PC-3 (cell line): ENCODE results near the gene PRKN. TPM values are rescaled to one million over a fixed set of nuclear protein-coding genes. Genes with fewer than 3 reads are reported as not detected.

Experiments used
- ATAC-seq: fragments of 200-7000 bp; cut with Tn5 transposase; 2 replicates; pipeline ENCODE4 v1.9.1; 2020; ENCODE audit warnings: mild to moderate bottlenecking, moderate library complexity
- BruUV-seq: library from RNA; stranded (reverse); fragments of 400-500 nt; replicated peaks from 2 replicates; lab custom pipeline; 2021; lab: Mats Ljungman, UMichigan
- CTCF ChIA-PET: fragments of 300-600 bp; sonication (Branson Sonifier 250); formaldehyde crosslinking; loops from one replicate; lab custom pipeline; 2022; ENCODE audit warnings: antibody characterized with exemption; lab: Charles Lee
- POLR2A ChIA-PET: fragments of 300-600 bp; sonication (Branson Sonifier 250); formaldehyde crosslinking; loops from one replicate; lab custom pipeline; 2022; ENCODE audit warnings: antibody characterized with exemption; ENCODE audit not compliant: unreplicated experiment; lab: Charles Lee
- DNase-seq: peaks from one replicate; pipeline ENCODE4 v3.0.0-alpha.2; 2015
- H2AFZ ChIP-seq: fragments of 300-600 bp; sonication (generic); 2 replicates; pipeline ENCODE4 v1.6.0; 2016; ENCODE audit warnings: antibody characterized with exemption, low read length
- H3F3A ChIP-seq: fragments of 300-600 bp; sonication (generic); one replicate; pipeline ENCODE4 v1.6.0; 2017; ENCODE audit warnings: antibody characterized with exemption, low read length, control low read depth, mild to moderate bottlenecking; ENCODE audit not compliant: unreplicated experiment
- H3K27ac ChIP-seq: fragments of 300-600 bp; sonication (generic); 2 replicates; pipeline ENCODE4 v1.5.1; 2016; ENCODE audit warnings: mild to moderate bottlenecking, low read length
- H3K27me3 ChIP-seq: fragments of 300-600 bp; sonication (generic); 2 replicates; pipeline ENCODE4 v1.6.1; 2016; ENCODE audit warnings: low read length, mixed read lengths
- H3K36me3 ChIP-seq: fragments of 300-600 bp; sonication (generic); 2 replicates; pipeline ENCODE4 v1.6.1; 2016; ENCODE audit warnings: low read depth, mixed run types, low read length, mixed read lengths
- H3K4me1 ChIP-seq: fragments of 300-600 bp; sonication (generic); 2 replicates; pipeline ENCODE4 v1.5.1; 2016; ENCODE audit warnings: low read length; ENCODE audit not compliant: insufficient read depth
- H3K4me2 ChIP-seq: fragments of 300-600 bp; sonication (generic); 2 replicates; pipeline ENCODE4 v1.6.0; 2016; ENCODE audit warnings: low read length
- H3K4me3 ChIP-seq: fragments of 300-600 bp; sonication (generic); 2 replicates; pipeline ENCODE4 v1.5.1; 2016; ENCODE audit warnings: mild to moderate bottlenecking, low read length, mixed read lengths
- H3K79me2 ChIP-seq: fragments of 300-600 bp; sonication (generic); 2 replicates; pipeline ENCODE4 v1.6.1; 2017; ENCODE audit warnings: low read length, mixed read lengths
- H3K9ac ChIP-seq: fragments of 300-600 bp; sonication (generic); 2 replicates; pipeline ENCODE4 v1.6.0; 2016; ENCODE audit warnings: mild to moderate bottlenecking, low read length
- H3K9me2 ChIP-seq: fragments of 300-600 bp; sonication (generic); replicated peaks from 2 replicates; pipeline ENCODE4 v1.6.1; 2016; ENCODE audit warnings: mixed run types, low read length, mixed read lengths
- H3K9me3 ChIP-seq: fragments of 300-600 bp; sonication (generic); 2 replicates; pipeline ENCODE4 v1.6.1; 2016; ENCODE audit warnings: low read length, mixed read lengths
- H4K20me1 ChIP-seq: fragments of 300-600 bp; sonication (generic); 2 replicates; pipeline ENCODE4 v1.6.1; 2016; ENCODE audit warnings: low read length, mixed read lengths
- EZH2 ChIP-seq: fragments of 300-600 bp; sonication (generic); IDR thresholded peaks from one replicate; pipeline ENCODE4 v1.6.1; 2017; ENCODE audit warnings: antibody characterized with exemption, mild to moderate bottlenecking, low read length; ENCODE audit not compliant: unreplicated experiment
- EZH2phosphoT487 ChIP-seq: fragments of 300-600 bp; sonication (generic); IDR thresholded peaks from 2 replicates; pipeline ENCODE4 v1.6.1; 2018; ENCODE audit warnings: mild to moderate bottlenecking, antibody characterized with exemption, low read length, borderline replicate concordance
- intact Hi-C: fragments of 100-400 bp; cut with micrococcal nuclease; formaldehyde crosslinking; loops from 2 replicates; pipeline ENCODE4 v1.9.0; 2023
- total RNA-seq: library from RNA; depleted of rRNA; stranded (reverse); fragments of >200 nt; gene quantifications from 2 replicates; pipeline ENCODE4 v1.2.3, GENCODE V29; 2014
- TF ChIP-seq, protein P1 (sequence below): fragments of 300-600 bp; sonication (generic); conservative IDR thresholded peaks from 2 replicates; pipeline ENCODE4 v1.5.1; 2017; ENCODE audit warnings: antibody characterized with exemption, low read depth, mild to moderate bottlenecking, low read length

The PRKN gene
- total RNA-seq, 1 experiment from 2014 or later: not detected

DNA sequence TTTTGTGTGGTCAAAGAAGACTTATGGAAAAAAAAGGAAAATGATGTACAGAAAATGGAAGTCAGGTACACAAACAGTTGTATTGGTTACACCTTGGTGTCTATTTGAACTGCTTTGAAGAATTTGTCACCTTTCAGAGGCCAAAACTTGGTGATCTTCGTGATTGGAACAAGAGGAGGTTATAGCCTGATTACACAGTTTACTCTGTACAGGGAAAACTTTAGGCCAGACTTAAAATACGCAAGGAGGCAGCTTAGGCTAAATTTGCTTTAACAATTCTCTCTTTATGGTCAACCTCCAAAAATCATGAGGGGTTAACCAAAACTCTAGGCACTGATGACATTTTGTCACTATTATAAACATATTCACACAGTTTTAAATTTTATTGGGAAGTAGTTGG, 353.7 kb downstream of the PRKN start:
- Histone ChIP-seq H3K27ac (no peak overlapping the region), H3K36me3 (no peaks in the 10 kb centered on the region), H4K20me1 (no peaks in the 10 kb centered on the region), H3K9ac (no peak overlapping the region), H3K4me2 (no peak overlapping the region), H3K9me3 (no peaks in the 10 kb centered on the region), H3K79me2 (no peaks in the 10 kb centered on the region), H3K4me3 (no peak overlapping the region), H3K27me3 (0 out of 2 replicates have a peak, but pooled peaks cover 4% of the 10 kb centered on the region), H3F3A (no peaks in the 10 kb centered on the region), H3K9me2 (no peaks in the 10 kb centered on the region), H3K4me1 (no peaks in the 10 kb centered on the region), H2AFZ (no peak overlapping the region)
- DNase-seq (no peak), ATAC-seq (no peak)
- ChIA-PET POLR2A (no interaction called here), CTCF (no interaction called here)
- no TSS peak for BruUV-seq
- intact Hi-C loops: no loop called here
- no peak for TF ChIP-seq EZH2
- TF ChIP-seq, protein P1, sequence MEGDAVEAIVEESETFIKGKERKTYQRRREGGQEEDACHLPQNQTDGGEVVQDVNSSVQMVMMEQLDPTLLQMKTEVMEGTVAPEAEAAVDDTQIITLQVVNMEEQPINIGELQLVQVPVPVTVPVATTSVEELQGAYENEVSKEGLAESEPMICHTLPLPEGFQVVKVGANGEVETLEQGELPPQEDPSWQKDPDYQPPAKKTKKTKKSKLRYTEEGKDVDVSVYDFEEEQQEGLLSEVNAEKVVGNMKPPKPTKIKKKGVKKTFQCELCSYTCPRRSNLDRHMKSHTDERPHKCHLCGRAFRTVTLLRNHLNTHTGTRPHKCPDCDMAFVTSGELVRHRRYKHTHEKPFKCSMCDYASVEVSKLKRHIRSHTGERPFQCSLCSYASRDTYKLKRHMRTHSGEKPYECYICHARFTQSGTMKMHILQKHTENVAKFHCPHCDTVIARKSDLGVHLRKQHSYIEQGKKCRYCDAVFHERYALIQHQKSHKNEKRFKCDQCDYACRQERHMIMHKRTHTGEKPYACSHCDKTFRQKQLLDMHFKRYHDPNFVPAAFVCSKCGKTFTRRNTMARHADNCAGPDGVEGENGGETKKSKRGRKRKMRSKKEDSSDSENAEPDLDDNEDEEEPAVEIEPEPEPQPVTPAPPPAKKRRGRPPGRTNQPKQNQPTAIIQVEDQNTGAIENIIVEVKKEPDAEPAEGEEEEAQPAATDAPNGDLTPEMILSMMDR: no peak
- no peak for TF ChIP-seq EZH2phosphoT487

DNA sequence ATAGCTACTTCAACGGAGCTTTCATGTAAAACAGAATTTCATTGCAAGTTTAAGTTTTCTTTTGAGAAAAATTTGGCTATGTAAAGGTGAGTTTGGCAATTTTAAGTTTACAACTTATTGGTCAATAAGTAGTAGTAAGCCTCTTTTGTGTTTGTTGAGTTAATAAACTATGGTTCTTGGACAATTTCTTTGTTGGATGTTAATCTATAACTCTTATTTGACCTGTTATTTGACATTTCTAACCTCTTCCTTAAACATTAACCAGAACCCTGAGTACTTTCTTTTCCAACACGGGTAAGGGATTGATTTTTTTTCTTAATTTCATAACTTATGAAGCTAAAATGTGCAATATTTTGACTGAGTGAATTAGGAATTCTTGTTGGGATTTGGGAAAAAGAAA, 354.4 kb downstream of the PRKN start:
- no peak for ATAC-seq
- Histone ChIP-seq H3K9me3 (no peaks in the 10 kb centered on the region), H3K4me2 (no peak overlapping the region), H2AFZ (no peak overlapping the region), H3K9ac (no peak overlapping the region), H3K79me2 (no peaks in the 10 kb centered on the region), H4K20me1 (no peaks in the 10 kb centered on the region), H3K4me3 (no peak overlapping the region), H3K9me2 (no peaks in the 10 kb centered on the region), H3K36me3 (no peaks in the 10 kb centered on the region), H3K4me1 (no peaks in the 10 kb centered on the region), H3F3A (no peaks in the 10 kb centered on the region), H3K27ac (no peak overlapping the region), H3K27me3 (0 out of 2 replicates have a peak, but pooled peaks cover 4% of the 10 kb centered on the region)
- BruUV-seq: no TSS peak
- intact Hi-C loops: no loop called here
- ChIA-PET CTCF (no interaction called here), POLR2A (no interaction called here)
- TF ChIP-seq EZH2phosphoT487 (no peak), EZH2 (no peak)
- TF ChIP-seq, protein P1: no peak
- no peak for DNase-seq

- CTCF ChIA-PET: no interaction called here
- 0 out of 2 replicates have a peak, but pooled peaks cover 4% of the 10 kb centered on the region for H3K27me3 ChIP-seq
- ATAC-seq (no peak), DNase-seq (no peak)
- POLR2A ChIA-PET: no interaction called here
- no peak overlapping the region for H3K4me3 ChIP-seq
- H3K27ac ChIP-seq: no peak overlapping the region
- H3K9ac ChIP-seq: no peak overlapping the region
- H3K36me3 ChIP-seq: no peaks in the 10 kb centered on the region
- H4K20me1 ChIP-seq: no peaks in the 10 kb centered on the region
- intact Hi-C loops: no loop called here
- no peaks in the 10 kb centered on the region for H3K9me2 ChIP-seq
- no peak for TF ChIP-seq EZH2phosphoT487
- TF ChIP-seq, protein P1: no peak
- no peak for TF ChIP-seq EZH2
- no peaks in the 10 kb centered on the region for H3F3A ChIP-seq
- H3K4me1 ChIP-seq: no peaks in the 10 kb centered on the region
- H3K4me2 ChIP-seq: no peak overlapping the region
- no peak overlapping the region for H2AFZ ChIP-seq
- H3K9me3 ChIP-seq: no peaks in the 10 kb centered on the region
- no peaks in the 10 kb centered on the region for H3K79me2 ChIP-seq
- no TSS peak for BruUV-seq
These were observed 355.5 kb downstream of the PRKN start for GRCh38 chr6:162372106-162372505.
